ENCODE measurements around the gene NELFCD.
"Not testable (repeated sequence)": the region's sequence is repeated elsewhere in the genome, so short reads cannot be mapped to it uniquely, and the experiment has no call there.

The NELFCD gene

GRCh38 chr20:59026904-59027740, 46.1 kb downstream of the NELFCD start:
- no peak for DNase-seq (ENCODE audit: low spot score)

DNA sequence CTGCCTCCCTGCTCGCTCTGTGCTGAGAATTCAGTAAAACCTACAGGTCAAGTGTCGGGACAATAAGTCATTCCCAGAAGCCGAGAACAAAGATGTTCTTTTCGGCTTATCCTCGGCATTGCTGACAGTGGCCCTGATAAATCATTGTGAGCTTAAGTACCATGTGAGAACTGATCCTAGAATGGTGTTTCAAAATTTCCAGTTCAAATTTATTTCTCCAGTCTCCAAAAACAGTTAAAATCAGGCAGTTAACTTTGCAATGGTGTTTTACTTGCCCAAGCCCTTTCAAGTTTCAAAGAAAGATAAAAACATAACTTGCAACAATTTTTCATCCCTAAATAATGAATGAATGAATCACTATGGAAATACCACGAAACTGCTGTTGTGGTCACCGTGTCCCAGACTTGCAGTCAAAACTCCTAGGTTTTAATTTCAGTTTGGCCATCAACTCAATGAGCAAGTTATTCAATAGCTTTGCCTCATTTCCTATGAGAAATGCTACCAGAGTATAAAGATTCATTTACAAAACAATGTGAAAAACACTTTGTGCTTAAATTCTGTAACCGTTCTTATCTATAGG, 46.8 kb downstream of the NELFCD start:
- no peak for DNase-seq (ENCODE audit: low spot score)

DNA sequence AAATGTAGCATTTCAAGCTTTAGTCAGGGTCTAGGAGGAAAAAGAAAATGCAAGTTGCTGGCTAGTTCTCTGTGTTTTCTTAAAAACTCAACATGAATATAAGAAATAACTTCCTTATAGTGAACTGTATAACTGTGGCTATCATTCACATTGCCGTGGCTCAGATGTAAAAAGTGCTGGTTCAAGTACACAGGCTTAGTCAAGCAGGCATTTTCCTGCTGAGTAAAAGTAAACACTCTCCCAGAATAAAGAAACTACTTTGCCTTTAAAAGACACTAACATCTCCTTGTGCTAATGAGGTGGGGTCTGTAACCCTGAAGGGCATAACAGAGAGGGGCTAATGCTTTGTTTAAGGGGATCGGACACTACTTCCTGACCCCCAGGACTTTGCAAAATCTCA, 47.8 kb downstream of the NELFCD start:
- no peak for DNase-seq (ENCODE audit: low spot score)

- DNase-seq (ENCODE audit: low spot score) = no peak
Measured at GRCh38 chr20:59030911-59031563, 50.0 kb downstream of the NELFCD start.

- no peak for DNase-seq (ENCODE audit: low spot score)
Measured at GRCh38 chr20:59031564-59032022, 50.5 kb downstream of the NELFCD start.

- peak; percentile 98 for DNase-seq (ENCODE audit: low spot score)
Measured at GRCh38 chr20:59032023-59032712, 51.1 kb downstream of the NELFCD start, which contains the start of gene ATP5F1E. TSS of gene ATP5F1E (minus strand) at chr20:59032335. CDS start at chr20:59032251, 84 bp downstream.

- DNase-seq (ENCODE audit: low spot score) = peak; percentile 33
Measured at GRCh38 chr20:59032713-59033059, 51.6 kb downstream of the NELFCD start.

GRCh38 chr20:59033093-59033492, 52.0 kb downstream of the NELFCD start:
- DNase-seq (ENCODE audit: low spot score) = no peak

DNA sequence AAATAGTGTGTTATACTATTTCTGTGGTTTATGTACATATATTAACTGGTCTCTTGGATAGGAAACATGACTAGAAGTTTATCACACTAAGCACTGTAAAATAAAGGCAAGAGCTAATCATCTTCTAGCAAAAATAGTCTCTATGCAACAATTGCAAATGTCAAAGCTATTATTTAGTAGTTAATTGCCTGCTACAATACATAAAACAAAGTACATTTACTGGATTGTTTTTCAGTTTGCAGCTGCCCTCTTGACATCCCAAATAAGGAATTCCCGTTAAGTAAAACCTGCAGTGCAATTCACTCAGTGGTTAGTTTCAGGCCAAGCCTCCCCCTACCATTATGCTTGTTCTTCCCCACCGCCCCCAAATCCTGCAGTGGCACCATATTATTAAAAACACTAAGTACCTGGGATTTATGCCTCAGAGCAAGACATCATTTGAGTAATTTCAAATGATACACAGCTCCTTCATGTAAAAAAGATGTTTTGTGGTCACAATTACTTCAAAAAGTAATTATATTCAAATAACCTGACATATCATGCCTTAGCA, 52.6 kb downstream of the NELFCD start:
- no peak for DNase-seq (ENCODE audit: low spot score)

GRCh38 chr20:59035381-59035780, 54.3 kb downstream of the NELFCD start:
- no peak for DNase-seq (ENCODE audit: low spot score)

- no peak for DNase-seq (ENCODE audit: low spot score)
Measured at GRCh38 chr20:59037386-59037785, 56.3 kb downstream of the NELFCD start.

DNA sequence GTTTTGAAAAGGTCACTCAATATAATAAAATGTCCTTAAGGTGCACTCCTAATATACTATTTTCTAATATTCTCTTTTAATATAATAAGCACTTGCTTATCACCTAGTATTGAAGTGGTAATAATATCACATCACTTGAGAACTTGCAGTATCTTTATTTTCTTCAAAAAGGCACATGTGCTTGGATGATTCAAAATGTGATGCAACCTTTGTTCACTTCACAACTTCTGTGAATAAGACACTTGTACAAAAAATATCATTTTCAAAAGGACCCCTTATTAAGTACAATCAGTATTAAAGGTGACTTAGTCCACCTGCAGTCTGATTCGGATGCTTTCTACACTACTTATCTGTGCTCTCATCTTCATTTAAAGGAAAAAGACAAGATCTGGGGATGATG, 58.2 kb downstream of the NELFCD start:
- DNase-seq (ENCODE audit: low spot score) = no peak

- no peak for DNase-seq (ENCODE audit: low spot score)
Measured at GRCh38 chr20:59040667-59041066, 59.6 kb downstream of the NELFCD start.

DNA sequence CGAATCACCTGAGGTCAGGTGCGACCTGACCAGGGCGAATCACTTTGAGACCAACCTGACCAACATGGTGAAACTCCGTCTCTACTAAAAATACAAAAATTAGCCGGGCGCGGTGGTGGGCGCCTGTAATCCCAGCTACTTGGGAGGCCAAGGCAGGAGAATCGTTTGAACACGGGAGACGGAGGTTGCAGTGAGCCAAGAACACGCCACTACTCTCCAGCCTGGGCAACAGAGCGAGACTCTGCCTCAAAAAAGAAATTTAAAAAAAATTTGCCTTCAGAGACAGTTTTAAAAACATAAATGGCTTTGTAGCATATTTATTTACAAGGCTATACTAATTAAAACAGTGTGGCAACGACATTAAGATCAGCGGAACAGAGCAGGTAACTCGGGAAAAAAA, 60.4 kb downstream of the NELFCD start:
- not testable (repeated sequence) for DNase-seq (ENCODE audit: low spot score)

DNA sequence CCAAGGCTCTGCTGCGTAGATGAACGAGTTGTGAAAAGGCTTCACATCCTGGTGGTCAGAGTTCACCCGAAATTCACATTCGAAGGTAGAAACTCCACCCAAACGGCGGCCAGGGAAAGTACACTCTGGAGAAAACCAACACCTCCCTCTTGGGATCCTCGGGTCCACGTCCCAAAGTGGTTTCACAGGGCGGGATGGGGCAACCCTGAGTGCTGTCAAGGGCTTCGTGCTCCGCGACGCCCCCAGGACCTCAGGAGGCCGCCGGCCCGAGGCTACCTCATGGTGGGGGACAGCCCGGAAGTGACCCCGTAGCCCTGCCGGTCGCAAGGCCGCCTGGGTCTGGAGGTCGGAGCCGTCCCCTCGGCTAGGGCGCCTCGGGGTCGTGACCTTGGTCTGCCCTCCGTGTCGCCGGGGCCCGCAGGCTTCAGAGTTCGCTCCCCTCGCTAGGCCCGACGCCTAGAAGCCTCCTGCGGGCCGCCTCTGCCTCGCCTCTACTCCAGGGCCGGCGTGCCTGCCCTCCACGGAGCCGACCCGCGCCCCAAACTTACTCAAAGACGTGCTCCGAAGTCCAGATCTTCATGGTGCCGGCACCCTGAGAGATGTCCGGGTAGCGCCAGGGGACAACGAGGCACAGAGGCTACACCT, 61.2 kb downstream of the NELFCD start, which contains the start of gene PRELID3B:
Gene PRELID3B, minus strand, starts transcription at position 636 of the 645 bp plus-strand sequence. Its CDS starts 56 bp downstream, at position 580.
- no peak for DNase-seq (ENCODE audit: low spot score)

DNA sequence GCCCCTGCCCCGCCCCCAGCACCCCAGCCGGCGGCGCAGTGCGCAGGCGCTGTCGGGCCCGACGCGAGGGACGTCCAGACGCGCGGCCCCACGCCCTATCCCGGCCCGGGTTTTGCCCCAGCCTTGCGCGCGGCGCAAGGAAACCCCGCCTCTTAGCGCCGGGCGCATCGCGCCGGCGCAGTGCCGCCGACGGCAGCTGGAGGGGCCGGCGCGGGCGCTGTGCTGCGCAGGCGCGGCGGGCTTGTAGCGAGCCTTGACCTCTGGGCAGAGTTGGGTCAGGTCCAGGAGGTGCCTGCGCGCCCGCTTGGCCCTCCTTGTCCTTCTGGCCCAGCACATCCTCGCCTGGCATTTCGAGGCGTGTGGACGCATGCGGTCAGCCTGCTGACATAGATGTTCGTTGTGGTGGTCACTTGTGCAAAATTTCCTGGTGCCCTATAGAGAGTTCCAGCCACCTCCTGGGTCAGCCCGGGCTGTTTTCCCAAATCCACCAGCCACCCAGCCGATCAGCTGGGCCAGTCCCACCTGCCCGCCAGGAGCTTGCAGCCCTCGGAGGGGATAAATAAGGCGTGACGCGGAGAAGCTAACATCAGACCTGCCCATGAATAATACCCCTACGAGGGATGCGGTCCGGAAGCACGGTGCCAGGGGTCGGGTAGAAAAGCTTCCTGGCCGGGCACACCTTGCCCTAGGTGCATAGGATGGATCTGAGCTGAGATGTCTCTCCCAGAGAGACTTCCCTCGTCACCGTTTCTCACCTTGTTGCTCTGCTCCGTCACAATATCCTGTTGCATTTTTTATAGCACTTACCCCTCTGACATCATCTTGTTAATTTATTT, 62.0 kb downstream of the NELFCD start:
- DNase-seq (ENCODE audit: low spot score) = peak; percentile 99

DNA sequence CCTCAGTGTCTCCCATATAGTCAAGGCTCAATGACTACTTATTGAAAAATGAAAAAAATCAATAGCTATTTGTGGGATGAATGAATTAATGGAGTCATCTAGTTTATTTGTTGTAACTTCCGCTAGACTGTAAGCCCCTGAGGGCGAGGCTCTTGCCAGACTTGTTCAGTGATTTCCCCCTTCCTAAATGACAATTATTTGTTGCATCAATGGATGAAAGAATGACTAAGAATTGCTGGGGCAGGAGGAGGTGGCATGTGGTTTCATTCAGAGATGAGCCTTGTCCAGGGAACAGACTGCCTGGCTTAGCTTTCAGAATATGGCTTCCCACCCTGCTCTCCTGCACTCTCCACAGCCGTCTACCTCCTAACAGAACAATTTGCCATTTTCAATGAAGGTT, 62.6 kb downstream of the NELFCD start:
- DNase-seq (ENCODE audit: low spot score) = no peak

DNA sequence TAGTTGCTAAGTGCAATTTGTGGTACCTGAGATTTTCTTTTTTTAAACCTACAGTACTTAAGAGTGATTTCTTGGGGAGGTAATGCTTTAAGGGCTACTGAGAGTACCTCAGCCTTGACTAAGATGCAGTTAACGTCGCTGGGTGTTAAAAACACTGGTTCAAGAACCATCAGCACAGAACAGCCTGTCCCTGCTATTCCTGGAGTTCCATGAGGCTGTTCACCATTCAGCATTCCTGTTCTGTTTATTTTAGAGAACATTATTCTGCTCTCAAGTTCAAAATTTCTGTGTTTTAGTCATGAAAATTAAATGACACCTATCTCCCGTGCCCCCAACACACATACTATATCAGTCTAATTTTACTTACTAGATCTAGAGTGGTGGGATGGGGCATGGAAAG, 63.2 kb downstream of the NELFCD start:
- DNase-seq (ENCODE audit: low spot score) = no peak
